ENCODE measurements around the gene BCR.

The BCR gene

GRCh38 chr22:23233752-23234408 is 53.6 kb downstream of the BCR start:
- no peak overlapping the region for H3K27ac ChIP-seq (ENCODE audit: low read depth, low read length)
- H4K12ac ChIP-seq (ENCODE audit: low read depth, low read length): no peak overlapping the region
- H3K4ac ChIP-seq (ENCODE audit: low read depth, low read length): peak overlapping the region; percentile 81
- no peak overlapping the region for H2BK12ac ChIP-seq (ENCODE audit: low read length)
- H2AK5ac ChIP-seq (ENCODE audit: low read length): no peak overlapping the region
- H3K79me2 ChIP-seq (ENCODE audit: control insufficient read depth, insufficient read depth, low read length, poor library complexity): peaks cover 22% of the 10 kb centered on the region
- WGBS (ENCODE audit: extremely low coverage, insufficient coverage, insufficient read length): no CpG with 5 or more reads among the region's 10 CpGs
- H3K4me1 ChIP-seq (ENCODE audit: control insufficient read depth in 1 of 2, insufficient read depth in 2 of 2, low read length in 2 of 2): peaks cover 9 to 17% of the 10 kb centered on the region in 2 experiments
- no peaks in the 10 kb centered on the region for H3K79me1 ChIP-seq (ENCODE audit: low read length)
- H3K4me3 ChIP-seq (ENCODE audit: low read depth, low read length): no peak overlapping the region
- H3K36me3 ChIP-seq (ENCODE audit: control insufficient read depth in 1 of 2, insufficient read depth in 2 of 2, low read length in 2 of 2): peaks cover 4 to 12% of the 10 kb centered on the region in 2 experiments
- H3K4me2 ChIP-seq (ENCODE audit: low read length): no peak overlapping the region
- H3K18ac ChIP-seq (ENCODE audit: low read length): peak overlapping the region; percentile 20
- no peak overlapping the region for H4K8ac ChIP-seq (ENCODE audit: low read depth, low read length)
- no peak overlapping the region for H2AFZ ChIP-seq (ENCODE audit: insufficient read depth, low read length, poor library complexity)
- H2BK120ac ChIP-seq (ENCODE audit: insufficient read depth, low read length, poor library complexity): no peak overlapping the region
- no peaks in the 10 kb centered on the region for H3K27me3 ChIP-seq (ENCODE audit: insufficient read depth, low read length)
- DNase-seq: no peak
- H3K23ac ChIP-seq (ENCODE audit: low read length): no peak overlapping the region
- no peak overlapping the region for H2BK5ac ChIP-seq (ENCODE audit: low read depth, low read length, poor library complexity)
- H3K14ac ChIP-seq (ENCODE audit: low read length): no peak overlapping the region
- H3K9ac ChIP-seq (ENCODE audit: low read length): no peak overlapping the region
- no peak overlapping the region for H4K91ac ChIP-seq (ENCODE audit: low read depth, low read length)
- H3K9me3 ChIP-seq (ENCODE audit: insufficient read depth, low read depth, low read length): no peaks in the 10 kb centered on the region

- Histone ChIP-seq H4K8ac (ENCODE audit: low read depth, low read length) (no peak overlapping the region), H3K4me1 (ENCODE audit: control insufficient read depth in 1 of 2, insufficient read depth in 2 of 2, low read length in 2 of 2) (peaks cover 9 to 17% of the 10 kb centered on the region in 2 experiments), H3K4me3 (ENCODE audit: low read depth, low read length) (no peak overlapping the region), H3K14ac (ENCODE audit: low read length) (no peak overlapping the region), H3K18ac (ENCODE audit: low read length) (peak overlapping the region; percentile 63), H4K91ac (ENCODE audit: low read depth, low read length) (no peak overlapping the region), H3K79me2 (ENCODE audit: control insufficient read depth, insufficient read depth, low read length, poor library complexity) (peaks cover 20% of the 10 kb centered on the region), H3K4ac (ENCODE audit: low read depth, low read length) (peak overlapping the region; percentile 81), H3K9ac (ENCODE audit: low read length) (no peak overlapping the region), H3K4me2 (ENCODE audit: low read length) (no peak overlapping the region), H3K27ac (ENCODE audit: low read depth, low read length) (no peak overlapping the region), H3K36me3 (ENCODE audit: control insufficient read depth in 1 of 2, insufficient read depth in 2 of 2, low read length in 2 of 2) (peaks cover 8 to 12% of the 10 kb centered on the region in 2 experiments), H2BK120ac (ENCODE audit: insufficient read depth, low read length, poor library complexity) (no peak overlapping the region), H3K27me3 (ENCODE audit: insufficient read depth, low read length) (no peaks in the 10 kb centered on the region), H2BK12ac (ENCODE audit: low read length) (no peak overlapping the region), H3K23ac (ENCODE audit: low read length) (no peak overlapping the region), H2AK5ac (ENCODE audit: low read length) (no peak overlapping the region), H3K79me1 (ENCODE audit: low read length) (no peaks in the 10 kb centered on the region), H4K12ac (ENCODE audit: low read depth, low read length) (no peak overlapping the region), H2BK5ac (ENCODE audit: low read depth, low read length, poor library complexity) (no peak overlapping the region), H2AFZ (ENCODE audit: insufficient read depth, low read length, poor library complexity) (no peak overlapping the region), H3K9me3 (ENCODE audit: insufficient read depth, low read depth, low read length) (peaks cover 2% of the 10 kb centered on the region)
- DNase-seq: no peak
- no CpG with 5 or more reads among the region's 19 CpGs for WGBS (ENCODE audit: extremely low coverage, insufficient coverage, insufficient read length)
Measured at GRCh38 chr22:23234409-23235161, 54.3 kb downstream of the BCR start.

GRCh38 chr22:23235425-23235824 is 55.1 kb downstream of the BCR start:
- Histone ChIP-seq H3K4me1 (ENCODE audit: control insufficient read depth in 1 of 2, insufficient read depth in 2 of 2, low read length in 2 of 2) (peaks cover 6 to 13% of the 10 kb centered on the region in 2 experiments), H3K36me3 (ENCODE audit: control insufficient read depth in 1 of 2, insufficient read depth in 2 of 2, low read length in 2 of 2) (peaks cover 8 to 12% of the 10 kb centered on the region in 2 experiments), H3K4me3 (ENCODE audit: low read depth, low read length) (no peak overlapping the region), H3K9ac (ENCODE audit: low read length) (no peak overlapping the region), H3K9me3 (ENCODE audit: insufficient read depth, low read depth, low read length) (peaks cover 2% of the 10 kb centered on the region), H3K18ac (ENCODE audit: low read length) (no peak overlapping the region), H2AFZ (ENCODE audit: insufficient read depth, low read length, poor library complexity) (no peak overlapping the region), H2BK5ac (ENCODE audit: low read depth, low read length, poor library complexity) (no peak overlapping the region), H3K79me2 (ENCODE audit: control insufficient read depth, insufficient read depth, low read length, poor library complexity) (peaks cover 16% of the 10 kb centered on the region), H3K27me3 (ENCODE audit: insufficient read depth, low read length) (no peaks in the 10 kb centered on the region), H4K12ac (ENCODE audit: low read depth, low read length) (no peak overlapping the region), H4K91ac (ENCODE audit: low read depth, low read length) (no peak overlapping the region), H3K4me2 (ENCODE audit: low read length) (no peak overlapping the region), H2BK12ac (ENCODE audit: low read length) (no peak overlapping the region), H3K4ac (ENCODE audit: low read depth, low read length) (no peak overlapping the region), H3K79me1 (ENCODE audit: low read length) (no peaks in the 10 kb centered on the region), H2BK120ac (ENCODE audit: insufficient read depth, low read length, poor library complexity) (no peak overlapping the region), H3K14ac (ENCODE audit: low read length) (no peak overlapping the region), H3K23ac (ENCODE audit: low read length) (no peak overlapping the region), H3K27ac (ENCODE audit: low read depth, low read length) (no peak overlapping the region), H4K8ac (ENCODE audit: low read depth, low read length) (no peak overlapping the region), H2AK5ac (ENCODE audit: low read length) (no peak overlapping the region)
- DNase-seq: no peak
- WGBS (ENCODE audit: extremely low coverage, insufficient coverage, insufficient read length): no CpG with 5 or more reads among the region's 3 CpGs

- no CpG with 5 or more reads among the region's 3 CpGs for WGBS (ENCODE audit: extremely low coverage, insufficient coverage, insufficient read length)
- no peak overlapping the region for H2BK5ac ChIP-seq (ENCODE audit: low read depth, low read length, poor library complexity)
Measured at GRCh38 chr22:23236026-23236425, 55.7 kb downstream of the BCR start.

More at GRCh38 chr22:23236026-23236425, 55.7 kb downstream of the BCR start:
- H2AFZ ChIP-seq (ENCODE audit: insufficient read depth, low read length, poor library complexity): no peak overlapping the region
- no peak for DNase-seq
- no peak overlapping the region for H4K8ac ChIP-seq (ENCODE audit: low read depth, low read length)
- H3K18ac ChIP-seq (ENCODE audit: low read length): no peak overlapping the region
- peak overlapping the region; percentile 19 for H3K4ac ChIP-seq (ENCODE audit: low read depth, low read length)
- H3K9ac ChIP-seq (ENCODE audit: low read length): no peak overlapping the region
- H3K4me1 ChIP-seq (ENCODE audit: control insufficient read depth in 1 of 2, insufficient read depth in 2 of 2, low read length in 2 of 2): peaks cover 3 to 12% of the 10 kb centered on the region in 2 experiments
- H3K36me3 ChIP-seq (ENCODE audit: control insufficient read depth in 1 of 2, insufficient read depth in 2 of 2, low read length in 2 of 2): peaks cover 8 to 12% of the 10 kb centered on the region in 2 experiments
- no peaks in the 10 kb centered on the region for H3K79me1 ChIP-seq (ENCODE audit: low read length)
- H2BK12ac ChIP-seq (ENCODE audit: low read length): no peak overlapping the region
- H4K12ac ChIP-seq (ENCODE audit: low read depth, low read length): no peak overlapping the region
- no peak overlapping the region for H2AK5ac ChIP-seq (ENCODE audit: low read length)
- no peak overlapping the region for H2BK120ac ChIP-seq (ENCODE audit: insufficient read depth, low read length, poor library complexity)
- H3K14ac ChIP-seq (ENCODE audit: low read length): no peak overlapping the region
- H4K91ac ChIP-seq (ENCODE audit: low read depth, low read length): no peak overlapping the region
- H3K9me3 ChIP-seq (ENCODE audit: insufficient read depth, low read depth, low read length): peaks cover 2% of the 10 kb centered on the region
- H3K4me3 ChIP-seq (ENCODE audit: low read depth, low read length): no peak overlapping the region
- no peak overlapping the region for H3K23ac ChIP-seq (ENCODE audit: low read length)
- H3K27me3 ChIP-seq (ENCODE audit: insufficient read depth, low read length): no peaks in the 10 kb centered on the region
- H3K79me2 ChIP-seq (ENCODE audit: control insufficient read depth, insufficient read depth, low read length, poor library complexity): peaks cover 16% of the 10 kb centered on the region
- no peak overlapping the region for H3K4me2 ChIP-seq (ENCODE audit: low read length)
- no peak overlapping the region for H3K27ac ChIP-seq (ENCODE audit: low read depth, low read length)

Data from trophoblast cell (in vitro differentiated cells and primary cell).